Stimulated activated CD4-positive, alpha-beta T cell treated with anti-CD3 and anti-CD28 coated beads, Interleukin-12 subunit alpha, Interleukin-12 subunit beta, amount 100 ng/mL, for 24 hours (primary cell): ENCODE measurements around the gene MLF2.
A peak's percentile ranks its signal among the peaks of the same experiment; 100 is the strongest.

ENCODE experiments used
- DNase-seq, 2 experiments: peaks; one replicate each; pipeline ENCODE4 v3.0.0-alpha.2; 2020; ENCODE audit warnings: low read depth in 2 of 2

Gene MLF2

DNA sequence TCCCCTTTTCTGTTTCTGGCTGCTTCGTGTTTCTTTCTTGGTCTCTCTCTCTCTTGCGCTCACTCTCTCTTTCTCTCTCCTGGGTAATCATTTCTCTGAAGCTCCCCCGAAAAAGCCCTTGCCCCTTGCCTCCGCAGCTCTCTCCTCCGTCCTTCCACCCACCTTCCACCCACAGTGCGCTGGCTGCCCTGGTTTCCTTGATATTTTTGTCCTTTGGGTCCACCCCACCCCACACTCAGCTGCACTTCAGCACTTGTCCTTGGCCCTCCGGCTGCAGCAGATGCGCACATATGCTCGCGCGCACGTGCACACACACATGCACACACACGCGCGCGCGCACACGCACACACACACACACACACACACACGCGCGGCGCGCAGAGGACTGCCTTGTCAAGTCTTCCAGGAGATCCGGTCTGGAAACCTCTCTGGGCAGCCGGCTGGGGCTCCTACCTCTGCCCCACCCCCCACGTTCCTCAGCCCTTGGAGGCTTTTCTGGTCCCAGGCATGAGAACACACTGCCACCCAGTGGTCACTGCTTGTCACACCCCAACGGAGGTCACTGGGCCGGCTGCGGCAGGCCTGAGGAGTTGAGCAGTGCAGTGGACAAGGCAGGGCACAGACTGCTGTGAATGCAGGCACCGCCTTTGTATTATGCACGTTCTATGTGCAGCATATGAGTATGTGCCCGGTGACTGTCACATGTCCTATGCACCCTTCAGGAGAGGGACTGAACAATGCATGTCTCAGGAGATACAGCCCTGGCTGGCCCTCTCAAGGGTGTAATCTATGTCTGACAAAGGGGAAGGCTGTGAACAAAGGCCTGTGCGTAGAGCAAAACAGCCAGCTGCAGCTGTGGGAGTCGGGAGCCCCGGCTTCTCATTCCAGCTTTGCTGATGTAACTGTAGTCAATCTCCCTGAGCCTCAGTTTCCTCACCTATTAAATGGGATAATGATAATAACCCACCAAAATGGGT lies 25.9 kb upstream of the MLF2 start:
- peak; percentile 78 to 93 for DNase-seq

DNA sequence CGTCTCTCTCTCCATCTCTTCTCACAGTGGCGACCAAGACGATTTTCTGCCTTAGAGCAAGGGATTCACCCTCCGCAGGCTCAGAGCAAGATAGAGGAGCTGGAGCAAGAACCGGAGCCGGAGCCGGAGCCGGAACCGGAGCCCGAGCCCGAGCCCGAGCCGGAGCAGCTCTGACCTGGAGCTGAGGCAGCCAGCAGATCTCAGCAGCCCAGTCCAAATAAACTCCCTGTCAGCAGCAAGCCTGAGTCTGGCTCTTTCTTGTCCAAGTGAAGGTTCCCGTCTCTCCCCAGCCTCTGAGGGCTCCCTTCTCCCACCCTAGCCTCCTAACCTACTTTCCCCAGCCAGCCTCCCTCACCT lies 25.3 kb upstream of the MLF2 start:
- no peak for DNase-seq

DNA sequence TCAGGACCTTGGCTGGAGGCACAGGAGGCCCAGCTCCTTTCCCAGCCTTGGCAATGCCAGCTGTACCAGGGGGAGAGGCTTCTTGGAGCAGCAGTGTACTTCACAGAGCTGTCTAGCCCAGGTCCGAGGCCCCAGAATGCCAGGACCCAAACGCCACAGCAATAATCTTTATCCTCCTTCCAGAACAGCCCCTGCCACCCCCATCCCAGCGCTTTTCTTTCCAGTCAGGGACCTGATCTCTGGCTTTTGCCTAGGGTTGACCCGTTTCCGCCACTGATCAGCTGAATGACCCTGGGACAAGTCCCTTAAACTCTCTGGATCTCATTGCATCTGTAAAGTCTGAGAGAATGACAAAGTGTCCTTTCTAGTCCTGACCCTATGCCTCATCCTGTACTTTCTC lies 24.4 kb upstream of the MLF2 start:
- no peak for DNase-seq

DNA sequence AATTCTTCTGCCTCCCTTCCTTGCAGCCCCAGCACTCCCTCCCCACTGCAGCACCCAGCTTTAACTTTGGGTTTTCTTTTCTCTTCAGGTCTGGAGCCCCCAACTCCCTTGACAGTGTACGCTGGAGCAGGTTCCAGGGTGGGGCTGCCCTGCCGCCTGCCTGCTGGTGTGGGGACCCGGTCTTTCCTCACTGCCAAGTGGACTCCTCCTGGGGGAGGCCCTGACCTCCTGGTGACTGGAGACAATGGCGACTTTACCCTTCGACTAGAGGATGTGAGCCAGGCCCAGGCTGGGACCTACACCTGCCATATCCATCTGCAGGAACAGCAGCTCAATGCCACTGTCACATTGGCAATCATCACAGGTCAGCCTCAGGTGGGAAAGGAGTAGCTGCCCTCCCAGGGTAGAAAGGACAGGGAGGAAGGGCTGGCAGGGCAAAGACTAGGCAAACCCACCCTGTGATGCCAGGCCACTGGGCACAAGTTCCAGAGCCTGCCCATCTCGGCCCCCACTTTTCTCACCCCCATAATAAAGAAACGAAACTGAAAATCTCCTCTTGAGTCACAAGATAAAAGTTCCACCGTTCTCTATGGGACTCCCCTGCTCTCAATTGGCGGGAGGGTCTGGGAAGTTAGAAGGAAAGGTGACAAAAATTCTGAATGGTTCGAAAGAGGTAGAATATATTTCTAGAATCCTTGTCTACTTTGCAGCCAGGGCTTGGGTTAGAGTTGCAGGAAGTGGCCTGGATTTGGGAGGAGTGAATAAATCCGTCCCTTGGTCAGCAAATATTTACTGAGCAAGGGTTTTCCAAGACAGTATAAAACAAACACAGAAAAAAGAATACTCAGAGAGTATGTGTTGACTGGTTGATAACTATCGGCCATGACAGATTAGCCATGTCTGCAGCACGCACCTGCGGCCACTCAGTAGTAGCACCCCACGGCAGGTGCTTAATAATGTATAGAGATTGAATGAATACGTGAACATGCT lies 22.5 kb upstream of the MLF2 start:
- DNase-seq = no peak

DNA sequence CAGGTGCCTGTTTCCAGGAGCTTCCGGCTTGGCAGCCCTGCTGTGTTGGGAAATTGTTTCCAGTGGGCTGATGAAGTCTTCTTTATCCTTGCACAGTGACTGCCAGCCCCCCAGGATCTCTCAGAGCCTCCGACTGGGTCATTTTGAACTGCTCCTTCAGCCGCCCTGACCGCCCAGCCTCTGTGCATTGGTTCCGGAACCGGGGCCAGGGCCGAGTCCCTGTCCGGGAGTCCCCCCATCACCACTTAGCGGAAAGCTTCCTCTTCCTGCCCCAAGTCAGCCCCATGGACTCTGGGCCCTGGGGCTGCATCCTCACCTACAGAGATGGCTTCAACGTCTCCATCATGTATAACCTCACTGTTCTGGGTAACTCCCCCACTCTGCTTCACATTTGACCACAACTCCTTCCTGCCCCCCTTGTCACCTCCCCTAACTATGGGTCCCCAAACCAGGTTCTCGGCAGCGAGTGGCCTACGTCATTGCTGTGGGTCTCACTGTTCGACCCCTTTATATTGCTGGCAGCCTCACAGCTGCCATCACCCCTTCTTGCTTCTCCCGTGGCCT lies 21.6 kb upstream of the MLF2 start:
- no peak for DNase-seq

DNA sequence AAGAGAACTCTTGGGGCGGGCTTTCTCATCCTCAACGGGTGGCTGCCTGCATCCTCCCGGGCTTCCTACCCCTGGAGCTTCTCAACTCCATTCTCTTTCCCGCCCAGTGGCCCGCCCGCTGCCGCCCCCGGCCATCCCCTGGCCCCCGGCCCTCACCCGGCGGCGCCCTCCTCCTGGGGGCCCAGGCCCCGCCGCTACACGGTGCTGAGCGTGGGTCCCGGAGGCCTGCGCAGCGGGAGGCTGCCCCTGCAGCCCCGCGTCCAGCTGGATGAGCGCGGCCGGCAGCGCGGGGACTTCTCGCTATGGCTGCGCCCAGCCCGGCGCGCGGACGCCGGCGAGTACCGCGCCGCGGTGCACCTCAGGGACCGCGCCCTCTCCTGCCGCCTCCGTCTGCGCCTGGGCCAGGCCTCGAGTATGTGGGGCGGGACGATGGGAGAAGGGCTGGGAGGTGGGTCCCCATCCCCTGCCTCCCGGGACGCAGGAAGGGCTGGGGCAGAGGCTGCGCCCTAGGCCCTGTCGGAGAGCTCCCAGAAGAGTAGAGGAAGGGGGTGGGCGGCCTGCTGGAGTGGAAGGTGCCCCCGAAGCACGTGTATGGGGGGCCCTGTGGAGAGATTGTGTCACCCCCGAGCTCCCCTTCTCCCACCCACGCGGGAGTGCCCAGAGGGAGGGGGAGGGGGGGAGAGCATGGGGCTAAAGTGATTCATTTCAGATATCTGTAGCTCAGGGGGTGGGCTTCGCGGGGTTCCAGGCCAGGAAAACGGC lies 20.8 kb upstream of the MLF2 start:
- no peak for DNase-seq

DNA sequence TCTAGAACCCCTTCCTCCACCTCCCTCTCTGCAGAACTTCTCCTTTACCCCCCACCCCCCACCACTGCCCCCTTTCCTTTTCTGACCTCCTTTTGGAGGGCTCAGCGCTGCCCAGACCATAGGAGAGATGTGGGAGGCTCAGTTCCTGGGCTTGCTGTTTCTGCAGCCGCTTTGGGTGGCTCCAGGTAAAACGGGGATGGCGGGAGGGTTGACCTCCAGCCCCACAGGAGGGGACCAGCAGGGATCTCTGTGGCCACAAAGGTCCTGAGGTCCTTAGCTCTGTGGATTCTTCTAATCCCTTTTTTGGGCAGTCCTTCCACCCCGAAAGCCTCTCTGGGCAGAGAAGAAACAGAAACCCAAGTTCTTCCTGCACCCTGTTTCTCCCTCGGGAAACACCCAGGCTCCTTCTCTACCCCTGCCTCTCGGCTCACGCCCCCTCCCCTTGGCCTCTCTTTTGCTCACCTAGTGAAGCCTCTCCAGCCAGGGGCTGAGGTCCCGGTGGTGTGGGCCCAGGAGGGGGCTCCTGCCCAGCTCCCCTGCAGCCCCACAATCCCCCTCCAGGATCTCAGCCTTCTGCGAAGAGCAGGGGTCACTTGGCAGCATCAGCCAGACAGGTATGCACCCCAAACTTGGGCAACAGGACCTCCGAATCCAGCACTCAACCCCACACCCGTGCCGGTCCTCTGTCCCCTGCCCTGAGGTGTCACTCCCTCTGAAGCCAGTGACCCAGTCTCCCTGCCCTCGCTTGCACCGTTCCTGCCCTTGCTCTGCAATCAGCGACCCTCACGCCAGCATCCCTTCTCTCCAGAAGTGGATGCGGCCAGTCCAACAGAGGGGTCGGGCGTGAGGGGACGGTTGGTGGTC lies 20.0 kb upstream of the MLF2 start:
- DNase-seq = no peak

DNA sequence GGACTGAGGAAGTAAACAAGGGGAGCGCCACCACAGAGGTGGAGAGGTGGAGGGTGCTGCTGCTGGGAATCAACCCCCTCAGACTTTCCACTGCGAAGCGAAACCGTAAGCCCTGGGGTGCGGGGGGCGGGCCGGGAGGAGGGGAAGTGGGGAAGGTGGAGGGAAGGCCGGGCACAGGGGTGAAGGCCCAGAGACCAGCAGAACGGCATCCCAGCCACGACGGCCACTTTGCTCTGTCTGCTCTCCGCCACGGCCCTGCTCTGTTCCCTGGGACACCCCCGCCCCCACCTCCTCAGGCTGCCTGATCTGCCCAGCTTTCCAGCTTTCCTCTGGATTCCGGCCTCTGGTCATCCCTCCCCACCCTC lies 19.4 kb upstream of the MLF2 start, which contains the start of gene LAG3:
Gene LAG3, plus strand, starts transcription at position 190 of the 365 bp plus-strand sequence. CDS start 333 bp downstream, outside the sequence.
- DNase-seq = peak in 1 of 2 experiments; percentile 76

DNA sequence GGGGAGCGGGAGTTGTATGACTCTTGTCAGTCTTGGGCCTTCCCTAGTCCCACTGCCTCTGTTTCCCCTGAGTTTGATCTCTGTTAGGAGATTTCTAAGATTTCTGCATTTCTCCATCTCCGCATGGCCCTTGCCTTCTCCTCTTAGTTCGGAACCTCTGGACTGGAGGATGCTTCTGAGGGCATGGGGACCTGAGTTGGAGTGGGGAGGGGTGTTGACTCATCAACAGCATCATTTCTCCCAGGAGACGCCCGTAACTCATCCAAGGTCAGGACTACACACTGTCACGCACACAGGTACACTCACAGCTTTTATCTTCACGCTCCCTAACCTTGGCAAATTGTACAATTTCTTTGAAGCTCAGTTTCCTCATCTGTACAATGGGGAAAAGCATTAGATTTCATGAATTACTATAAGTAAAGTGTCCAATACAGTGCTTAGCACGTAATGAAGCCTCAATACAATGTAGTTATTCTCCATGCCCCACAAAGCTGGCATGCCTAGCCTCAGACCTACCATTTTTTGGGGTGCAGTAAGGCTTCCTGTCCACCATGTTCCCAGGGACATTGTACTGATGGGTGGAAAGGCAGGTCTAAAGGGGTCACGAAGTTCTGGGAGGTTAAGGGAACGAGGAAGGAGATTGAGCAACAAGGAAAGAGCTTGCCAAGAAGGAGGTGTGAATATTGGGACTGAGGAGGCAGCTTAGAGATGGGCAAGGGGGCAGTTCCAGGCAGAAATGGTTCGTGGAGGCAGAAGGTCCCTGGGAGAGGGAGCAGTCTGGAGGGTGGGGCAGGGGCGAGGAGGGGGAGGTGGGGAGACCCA lies 18.8 kb upstream of the MLF2 start:
- no peak for DNase-seq

DNA sequence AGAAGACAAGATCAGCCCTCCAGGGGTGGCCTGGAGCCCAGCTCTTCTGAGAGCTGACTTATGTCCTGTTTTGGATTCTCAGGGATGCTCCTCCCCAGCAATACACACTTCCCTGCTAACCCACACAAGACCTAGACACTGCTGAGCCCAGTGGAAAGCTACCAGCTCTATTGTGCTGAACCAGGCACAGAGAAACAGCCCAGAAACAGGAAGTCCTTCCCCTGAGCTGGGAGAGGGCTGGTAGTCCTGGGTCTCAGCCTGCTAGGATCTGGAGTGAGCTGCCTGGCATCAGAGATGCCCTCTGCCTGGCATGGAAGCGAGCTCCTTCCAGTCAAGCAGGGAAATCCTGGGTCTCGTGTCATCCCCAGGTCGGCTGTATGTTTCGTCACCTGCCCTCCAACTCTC lies 18.2 kb upstream of the MLF2 start:
- DNase-seq = no peak

DNA sequence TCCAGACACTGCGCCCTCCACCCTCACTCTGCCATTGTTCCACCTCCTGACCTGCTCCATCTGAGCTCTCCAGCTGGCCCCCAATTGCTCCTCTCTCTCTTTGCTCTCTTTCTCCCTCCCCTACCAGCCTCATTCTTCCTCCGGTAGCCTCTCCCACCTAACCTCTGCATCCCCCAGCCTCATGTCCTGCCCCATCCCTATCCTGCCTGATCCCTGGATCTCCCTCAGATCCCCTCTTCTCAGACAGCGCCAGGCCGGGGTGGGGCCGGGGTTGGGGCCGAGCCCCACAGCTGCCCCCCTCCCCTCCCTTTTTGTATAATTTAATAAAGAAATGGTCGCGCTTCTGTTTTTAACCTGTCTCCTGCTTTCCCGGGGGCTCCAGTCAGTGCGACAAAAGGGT lies 17.7 kb upstream of the MLF2 start:
- no peak for DNase-seq

DNA sequence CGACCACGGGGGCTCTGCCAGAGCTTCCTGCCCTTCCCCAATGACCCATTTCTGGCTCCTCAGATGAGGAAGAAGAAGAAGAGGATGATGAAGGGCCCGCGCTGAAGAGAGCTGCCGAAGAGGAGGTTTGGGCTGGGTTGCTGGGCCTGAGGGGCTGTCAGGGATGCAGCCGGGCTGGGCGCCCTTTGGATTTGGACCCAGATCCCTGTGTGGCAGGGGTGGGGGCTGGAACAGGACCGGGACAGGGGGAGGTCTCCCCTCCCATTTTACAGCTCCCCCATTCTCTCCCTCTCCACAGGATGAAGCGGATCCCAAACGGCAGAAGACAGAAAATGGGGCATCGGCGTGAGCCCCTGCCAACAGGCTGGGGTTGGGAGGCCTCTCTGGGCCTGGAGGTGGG lies 17.2 kb upstream of the MLF2 start:
- DNase-seq = no peak

DNA sequence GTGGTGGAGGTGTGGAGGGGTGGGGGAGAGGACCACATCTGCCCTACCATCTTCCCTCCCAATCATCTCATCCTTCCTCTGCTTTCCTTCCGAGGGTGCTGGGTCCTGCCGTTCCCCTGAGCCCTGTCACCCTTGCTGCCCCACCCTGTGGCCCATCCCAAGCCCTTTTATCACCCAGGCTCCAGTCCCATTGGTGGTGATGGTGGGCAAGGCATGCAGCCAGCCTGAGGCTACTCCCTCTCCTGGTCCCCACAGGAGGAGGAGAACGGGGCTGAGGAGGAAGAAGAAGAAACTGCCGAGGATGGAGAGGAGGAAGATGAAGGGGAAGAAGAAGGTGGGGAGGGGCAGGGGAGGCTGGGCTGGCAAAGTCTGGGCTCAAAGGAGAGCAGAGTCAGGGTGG lies 16.7 kb upstream of the MLF2 start:
- no peak for DNase-seq

DNA sequence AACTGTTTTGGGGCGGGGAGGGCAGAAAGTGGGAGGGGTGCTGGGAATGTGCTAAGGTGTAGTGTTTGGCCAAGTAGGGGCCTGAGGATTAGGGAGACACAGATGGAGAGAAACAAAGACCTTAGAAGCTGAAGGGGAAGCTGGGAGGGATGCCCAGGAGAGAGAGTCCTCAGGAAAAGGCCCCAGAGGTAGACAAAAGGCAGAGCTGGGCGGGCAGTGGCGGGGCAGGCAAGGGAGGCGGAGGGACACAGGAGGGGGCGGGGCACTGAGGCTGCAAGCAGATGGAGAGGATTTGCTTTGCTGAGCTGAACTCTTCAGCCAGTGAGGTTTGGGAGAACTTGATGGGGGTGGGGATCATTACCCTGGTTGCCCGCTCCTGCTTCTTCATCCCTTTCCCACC lies 16.0 kb upstream of the MLF2 start:
- no peak for DNase-seq

DNA sequence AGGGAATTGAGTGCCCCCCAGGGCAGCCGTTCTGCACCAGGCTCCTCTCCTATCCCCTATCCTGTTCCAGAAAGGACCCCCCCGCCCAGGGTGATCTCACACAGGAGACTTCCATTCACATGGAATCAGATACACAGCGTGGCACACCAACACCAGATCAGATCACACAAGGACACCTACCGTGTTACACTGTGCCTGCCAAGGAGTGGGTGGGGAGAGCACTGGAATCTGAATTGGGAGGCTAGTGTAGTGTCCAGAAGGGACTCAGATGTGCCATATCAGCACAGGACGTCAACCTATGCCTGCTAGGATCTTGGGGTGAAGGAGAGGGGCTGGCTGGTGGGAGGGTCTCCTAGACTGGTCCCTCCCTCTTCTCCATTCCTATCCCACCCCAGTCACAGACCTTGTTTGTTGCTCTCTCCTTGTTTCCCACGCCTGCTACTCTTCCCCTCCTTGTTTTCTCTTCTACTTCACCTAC lies 15.5 kb upstream of the MLF2 start:
- DNase-seq = no peak

DNA sequence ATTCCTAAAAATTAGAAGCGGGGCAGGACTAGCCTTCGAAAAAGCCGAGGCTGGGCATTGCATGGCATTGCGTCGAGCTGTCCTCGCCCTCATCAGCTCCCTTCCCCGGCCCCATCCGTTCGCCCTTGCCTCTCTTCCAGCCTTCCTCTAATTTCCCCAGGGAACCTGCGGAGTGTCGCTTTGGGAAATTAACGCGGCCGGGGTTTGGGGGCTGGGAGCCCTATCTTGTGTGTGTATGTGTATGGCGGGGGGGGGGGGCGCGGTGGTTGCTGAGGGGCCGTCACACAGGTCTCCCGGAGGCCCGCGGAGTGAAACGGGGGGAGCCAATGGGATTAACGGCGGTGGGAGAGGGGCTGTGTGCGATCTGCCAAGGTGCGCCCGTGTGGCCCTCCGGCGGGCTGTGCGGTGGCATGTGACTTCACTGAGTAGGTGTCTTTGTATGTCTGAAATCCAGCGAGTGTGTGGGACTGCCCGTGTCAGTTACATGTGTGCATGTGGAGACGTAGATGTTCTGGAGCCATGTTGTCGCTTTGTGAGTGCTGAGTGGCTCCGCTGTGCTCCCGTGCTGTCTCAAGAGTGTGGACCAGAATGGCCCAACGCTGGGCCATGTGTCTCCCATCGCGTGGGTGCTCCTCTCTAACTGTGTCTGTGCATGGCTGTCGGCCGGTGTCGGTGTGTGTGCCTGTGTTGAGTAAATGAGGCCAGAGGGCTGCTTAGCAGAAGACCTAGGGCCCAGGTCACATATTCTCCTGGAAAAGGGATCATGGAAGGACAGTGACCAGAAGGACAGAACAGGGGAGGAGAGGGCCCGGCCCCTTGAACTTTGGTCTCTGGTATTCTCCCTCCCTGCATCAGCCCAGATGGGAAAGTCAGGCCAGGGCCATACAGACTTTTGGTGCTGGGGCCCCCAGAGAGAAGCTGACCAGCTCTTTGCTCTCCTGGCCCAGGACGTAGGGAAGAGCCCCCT lies 14.7 kb upstream of the MLF2 start:
- no peak for DNase-seq

DNA sequence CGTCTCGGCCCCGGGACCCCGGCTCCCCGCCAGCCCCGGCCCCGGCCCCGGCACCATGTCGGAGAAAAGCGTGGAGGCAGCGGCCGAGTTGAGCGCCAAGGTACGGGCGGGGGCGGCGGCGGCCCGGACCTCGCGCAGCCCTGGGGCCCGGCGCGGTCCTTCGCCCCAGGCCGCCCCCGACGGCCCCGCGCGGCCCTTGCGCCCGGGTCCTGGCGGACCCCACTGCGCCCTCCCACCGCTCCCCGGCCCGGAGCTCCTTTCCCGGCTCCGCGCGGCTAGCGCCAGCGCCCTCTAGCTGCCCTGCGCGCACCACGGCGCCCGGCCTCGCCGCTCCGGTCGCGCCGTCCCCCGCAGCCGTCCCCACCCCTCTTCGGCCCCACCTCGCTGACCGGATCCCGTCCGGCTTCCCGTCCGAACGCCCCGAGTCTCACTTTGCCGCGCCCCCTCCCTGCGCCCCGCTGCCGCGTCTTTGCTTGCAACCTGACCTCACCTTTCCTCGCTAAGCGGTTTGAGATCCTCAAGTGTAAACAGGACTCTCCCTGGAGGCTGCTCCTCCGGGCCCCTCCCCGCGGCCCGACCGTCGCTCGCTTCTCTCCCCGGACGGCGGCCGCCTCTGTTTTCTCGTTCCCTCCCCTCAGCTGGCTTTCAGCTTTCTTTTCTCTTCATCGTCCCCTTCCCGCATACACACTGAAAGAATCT lies 13.9 kb upstream of the MLF2 start:
- DNase-seq = no peak
